Body of pancreas (tissue), 4 donors: ENCODE measurements around the gene ARSG. TPM values are rescaled to one million over a fixed set of nuclear protein-coding genes. Genes with fewer than 3 reads are reported as not detected.
"Not testable (repeated sequence)": the region's sequence is repeated elsewhere in the genome, so short reads cannot be mapped to it uniquely, and the experiment has no call there.

Experiments
- ATAC-seq: fragments of 150-250 bp; one replicate; pipeline ENCODE4 v1.9.1; 2016
- DNase-seq, 4 donors: peaks; one replicate each; pipeline ENCODE4 v3.0.0-alpha.2; 2019
- H3K27ac ChIP-seq, 4 donors: fragments of 200-600 bp; sonication (generic); 1 replicate in 3 of 4; 2 replicates in 1 of 4; pipeline versions ENCODE4 v1.5.1 to v1.6.1; 2016 to 2019; ENCODE audit warnings: mild to moderate bottlenecking in 1 of 4, mixed read lengths in 1 of 4, moderate library complexity in 1 of 4
- H3K27me3 ChIP-seq, 2 donors: fragments of 200-600 bp; sonication (generic); one replicate each; pipeline ENCODE4 v1.6.0; 2016; ENCODE audit warnings: mild to moderate bottlenecking in 1 of 2
- H3K36me3 ChIP-seq, 2 donors: fragments of 200-600 bp; sonication (generic); replicated peaks in 1 of 2; 2 replicates each; pipeline ENCODE4 v1.5.1; 2016; ENCODE audit warnings: low read depth in 2 of 2; ENCODE audit not compliant: insufficient read depth in 1 of 2
- H3K4me1 ChIP-seq: fragments of 200-600 bp; sonication (generic); one replicate; pipeline ENCODE4 v1.6.0; 2016
- H3K4me3 ChIP-seq, 2 donors: fragments of 200-600 bp; sonication (generic); 1 replicate in 1 of 2; 2 replicates in 1 of 2; pipeline ENCODE4 v1.5.1; 2016 to 2019
- H3K9me3 ChIP-seq, 3 donors: fragments of 200-600 bp; sonication (generic); 1 replicate in 2 of 3; 2 replicates in 1 of 3; pipeline ENCODE4 v1.5.1; 2016
- POLR2A ChIP-seq, 3 donors: fragments of 450-650 bp; IDR thresholded peaks; one replicate each; pipeline ENCODE4 v1.6.1; 2016; ENCODE audit warnings: antibody characterized with exemption in 3 of 3, mild to moderate bottlenecking in 2 of 3
- WGBS, 2 donors: methylation state at CpG; one replicate each; pipeline ENCODE4 v1.1.5; 2017; 5-methylcytosine and 5-hydroxymethylcytosine counted together
- intact Hi-C: fragments of 100-400 bp; cut with DNase I; formaldehyde crosslinking; loops from one replicate; pipeline ENCODE4 v1.15.1; 2023
- total RNA-seq, 2 donors: library from RNA; depleted of rRNA; stranded (reverse); fragments of >200 nt; gene quantifications; one replicate each; pipeline ENCODE4 v1.1.0, GENCODE V29; 2016
- TF ChIP-seq, protein P1 (sequence below), 7 experiments: fragments of 450-650 bp in 4 of 7; fragments of 200-600 bp in 3 of 7; sonication (generic) in 3 of 7; IDR thresholded peaks; one replicate each; pipeline ENCODE4 v1.5.1; 2016 to 2019; ENCODE audit warnings: antibody characterized with exemption in 7 of 7

ARSG gene
- total RNA-seq, 2 donors from 2014 or later, result 0.52 to 1.6 TPM

DNA sequence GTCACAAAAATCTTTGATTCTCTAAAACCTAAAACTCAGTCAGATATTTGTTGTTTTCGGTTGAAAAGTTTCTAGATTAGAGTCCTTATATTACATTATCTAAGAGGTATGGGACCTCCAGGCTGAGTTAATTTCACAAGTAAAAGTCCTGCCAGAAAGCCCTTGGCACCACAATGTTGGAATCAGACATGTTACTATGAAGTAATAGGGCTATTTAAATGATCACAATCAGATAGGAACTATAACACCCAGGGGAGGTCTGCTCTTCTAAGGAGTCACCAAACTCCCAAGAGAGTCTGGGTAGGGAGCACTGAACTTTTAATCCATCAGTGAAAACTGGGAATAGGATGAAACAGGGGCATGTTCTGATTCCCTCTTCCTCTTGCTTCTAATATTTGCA, 111.8 kb downstream of the ARSG start:
- Histone ChIP-seq H3K27ac (no peak overlapping the region), H3K36me3 (no peaks in the 10 kb centered on the region), H3K4me1 (no peaks in the 10 kb centered on the region), H3K4me3 (no peak overlapping the region), H3K27me3 (no peaks in the 10 kb centered on the region), H3K9me3 (peaks cover 0 to 9% (median 0%) of the 10 kb centered on the region in 3 donors)
- intact Hi-C loops, result no loop called here
- DNase-seq (no peak), ATAC-seq (no peak)
- 88 to 93% methylated on average over 1 of the region's 1 CpG for WGBS, 2 donors
- TF ChIP-seq, protein P1, sequence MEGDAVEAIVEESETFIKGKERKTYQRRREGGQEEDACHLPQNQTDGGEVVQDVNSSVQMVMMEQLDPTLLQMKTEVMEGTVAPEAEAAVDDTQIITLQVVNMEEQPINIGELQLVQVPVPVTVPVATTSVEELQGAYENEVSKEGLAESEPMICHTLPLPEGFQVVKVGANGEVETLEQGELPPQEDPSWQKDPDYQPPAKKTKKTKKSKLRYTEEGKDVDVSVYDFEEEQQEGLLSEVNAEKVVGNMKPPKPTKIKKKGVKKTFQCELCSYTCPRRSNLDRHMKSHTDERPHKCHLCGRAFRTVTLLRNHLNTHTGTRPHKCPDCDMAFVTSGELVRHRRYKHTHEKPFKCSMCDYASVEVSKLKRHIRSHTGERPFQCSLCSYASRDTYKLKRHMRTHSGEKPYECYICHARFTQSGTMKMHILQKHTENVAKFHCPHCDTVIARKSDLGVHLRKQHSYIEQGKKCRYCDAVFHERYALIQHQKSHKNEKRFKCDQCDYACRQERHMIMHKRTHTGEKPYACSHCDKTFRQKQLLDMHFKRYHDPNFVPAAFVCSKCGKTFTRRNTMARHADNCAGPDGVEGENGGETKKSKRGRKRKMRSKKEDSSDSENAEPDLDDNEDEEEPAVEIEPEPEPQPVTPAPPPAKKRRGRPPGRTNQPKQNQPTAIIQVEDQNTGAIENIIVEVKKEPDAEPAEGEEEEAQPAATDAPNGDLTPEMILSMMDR (IDR thresholded peaks at IDR 0.05), result no peak
- TF ChIP-seq POLR2A (IDR thresholded peaks at IDR 0.05), result no peak

DNA sequence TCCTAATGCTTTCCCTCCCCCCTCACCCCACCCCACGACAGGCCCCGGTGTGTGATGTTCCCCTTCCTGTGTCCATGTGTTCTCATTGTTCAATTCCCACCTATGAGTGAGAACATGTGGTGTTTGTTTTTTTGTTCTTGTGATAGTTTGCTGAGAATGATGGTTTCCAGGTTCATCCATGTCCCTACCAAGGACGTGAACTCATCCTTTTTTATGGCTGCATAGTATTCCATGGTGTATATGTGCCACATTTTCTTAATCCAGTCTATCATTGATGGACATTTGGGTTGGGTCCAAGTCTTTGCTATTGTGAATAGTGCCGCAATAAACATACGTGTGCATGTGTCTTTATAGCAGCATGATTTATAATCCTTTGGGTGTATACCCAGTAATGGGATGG, 112.5 kb downstream of the ARSG start:
- WGBS, 2 donors, result 76 to 85% methylated on average over 5 of the region's 5 CpGs
- ATAC-seq, H3K9me3 ChIP-seq, H3K36me3 ChIP-seq, H3K27ac ChIP-seq, DNase-seq, H3K4me1 ChIP-seq, intact Hi-C loops, H3K4me3 ChIP-seq, H3K27me3 ChIP-seq: not testable (repeated sequence)

GRCh38 chr17:68407656-68408055, 116.4 kb downstream of the ARSG start:
- H3K4me3 ChIP-seq, ATAC-seq, H3K9me3 ChIP-seq, H3K27ac ChIP-seq, H3K4me1 ChIP-seq, DNase-seq, H3K36me3 ChIP-seq, intact Hi-C loops, H3K27me3 ChIP-seq: not testable (repeated sequence)
- 70 to 78% methylated on average over 1 of the region's 1 CpG for WGBS, 2 donors

GRCh38 chr17:68413597-68414560, 122.6 kb downstream of the ARSG start:
- H3K4me1 ChIP-seq, H3K36me3 ChIP-seq, H3K27ac ChIP-seq, H3K4me3 ChIP-seq, ATAC-seq, H3K27me3 ChIP-seq, intact Hi-C loops: not testable (repeated sequence)
- 5 to 10% methylated on average over 10 to 34 of the region's 34 CpGs for WGBS, 2 donors
- peaks cover 0 to 13% (median 0%) of the 10 kb centered on the region in 3 donors for H3K9me3 ChIP-seq
- peak in 1 of 3 donors; percentile 7 for TF ChIP-seq POLR2A (IDR thresholded peaks at IDR 0.05)
- peak in 2 of 4 donors; percentile 25 to 38 for DNase-seq

GRCh38 chr17:68414901-68415300, 123.6 kb downstream of the ARSG start:
- H3K27ac ChIP-seq, H3K27me3 ChIP-seq, ATAC-seq, intact Hi-C loops, H3K36me3 ChIP-seq, H3K4me1 ChIP-seq, DNase-seq, H3K4me3 ChIP-seq: not testable (repeated sequence)
- peaks cover 0 to 13% (median 0%) of the 10 kb centered on the region in 3 donors for H3K9me3 ChIP-seq

GRCh38 chr17:68417317-68417716, 126.0 kb downstream of the ARSG start:
- no peaks in the 10 kb centered on the region for H3K27me3 ChIP-seq
- H3K4me3 ChIP-seq, result no peak overlapping the region
- H3K36me3 ChIP-seq, result peaks cover 0 to 16% of the 10 kb centered on the region in 2 donors
- TF ChIP-seq, protein P1 (IDR thresholded peaks at IDR 0.05), result no peak
- TF ChIP-seq POLR2A (IDR thresholded peaks at IDR 0.05), result no peak
- DNase-seq, result no peak
- no peaks in the 10 kb centered on the region for H3K4me1 ChIP-seq
- intact Hi-C loops, result no loop called here
- peaks cover 0 to 13% (median 0%) of the 10 kb centered on the region in 3 donors for H3K9me3 ChIP-seq
- 91 to 95% methylated on average over 3 of the region's 3 CpGs for WGBS, 2 donors
- ATAC-seq, result no peak
- no peak overlapping the region for H3K27ac ChIP-seq
